ENCODE data around the gene ADAMTS2. TPM values are rescaled to one million over a fixed set of nuclear protein-coding genes. Genes with fewer than 3 reads are reported as not detected.

The ADAMTS2 gene
- total and polyA plus RNA-seq, 2 experiments from 2014 or later, result 1.6 to 8.1 TPM

DNA sequence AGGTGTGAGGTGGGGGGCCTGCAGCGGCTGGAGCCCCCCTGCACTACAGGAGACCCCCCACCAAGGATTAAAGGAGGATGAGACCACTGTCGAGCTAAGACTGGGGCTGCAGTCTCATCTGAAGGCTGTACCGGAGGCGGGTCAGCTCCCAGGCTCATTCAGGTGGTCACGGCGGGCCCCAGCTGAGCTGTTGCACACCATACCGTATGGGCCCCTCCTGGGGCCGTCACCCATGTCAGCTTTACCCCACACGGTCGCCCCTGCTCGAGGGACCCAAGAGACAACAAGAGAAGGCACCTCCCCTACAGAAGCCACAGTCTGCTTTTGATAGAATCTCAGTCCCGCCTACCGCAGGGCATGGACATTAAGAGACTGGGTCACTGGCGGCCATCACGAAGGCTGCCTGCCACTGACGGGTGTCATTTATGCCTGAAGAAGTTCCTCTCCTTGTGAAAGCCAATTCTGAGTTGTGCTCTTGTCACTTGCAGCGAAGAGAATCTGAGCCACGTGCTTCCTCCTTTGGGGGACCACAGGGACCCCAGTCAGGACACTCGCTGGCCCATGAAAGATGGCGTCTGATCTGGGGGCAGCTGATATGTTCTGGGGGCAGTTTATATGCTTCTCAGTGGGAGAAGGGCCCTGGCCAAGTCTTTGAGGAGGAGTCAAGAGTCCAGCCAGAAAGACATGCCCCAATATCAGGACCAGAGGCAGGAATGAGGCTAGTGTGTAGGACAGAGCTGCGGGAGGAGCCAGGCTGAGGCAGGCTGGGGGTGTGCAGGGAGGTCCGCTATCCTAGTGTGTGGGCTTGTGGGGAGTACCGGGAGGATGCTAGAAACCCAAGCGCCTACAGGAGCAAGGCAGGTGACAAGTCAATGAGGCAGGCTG is 182.7 kb downstream of the ADAMTS2 start:
- Mint-ChIP-seq H3K27me3 (ENCODE audit: insufficient read depth, low read depth, poor library complexity) (peaks cover 13% of the 10 kb centered on the region), H3K4me3 (no peak overlapping the region), H3K27ac (no peak overlapping the region), H3K9me3 (peaks cover 35% of the 10 kb centered on the region), H3K36me3 (ENCODE audit: low read depth) (peaks cover 6% of the 10 kb centered on the region), H3K4me1 (no peaks in the 10 kb centered on the region)
- H3K79me2 ChIP-seq (replicated peaks; ENCODE audit: insufficient read depth), result no peaks in the 10 kb centered on the region
- no peaks in the 10 kb centered on the region for H3K4me1 ChIP-seq (ENCODE audit: insufficient read depth)
- TF ChIP-seq, protein P1, sequence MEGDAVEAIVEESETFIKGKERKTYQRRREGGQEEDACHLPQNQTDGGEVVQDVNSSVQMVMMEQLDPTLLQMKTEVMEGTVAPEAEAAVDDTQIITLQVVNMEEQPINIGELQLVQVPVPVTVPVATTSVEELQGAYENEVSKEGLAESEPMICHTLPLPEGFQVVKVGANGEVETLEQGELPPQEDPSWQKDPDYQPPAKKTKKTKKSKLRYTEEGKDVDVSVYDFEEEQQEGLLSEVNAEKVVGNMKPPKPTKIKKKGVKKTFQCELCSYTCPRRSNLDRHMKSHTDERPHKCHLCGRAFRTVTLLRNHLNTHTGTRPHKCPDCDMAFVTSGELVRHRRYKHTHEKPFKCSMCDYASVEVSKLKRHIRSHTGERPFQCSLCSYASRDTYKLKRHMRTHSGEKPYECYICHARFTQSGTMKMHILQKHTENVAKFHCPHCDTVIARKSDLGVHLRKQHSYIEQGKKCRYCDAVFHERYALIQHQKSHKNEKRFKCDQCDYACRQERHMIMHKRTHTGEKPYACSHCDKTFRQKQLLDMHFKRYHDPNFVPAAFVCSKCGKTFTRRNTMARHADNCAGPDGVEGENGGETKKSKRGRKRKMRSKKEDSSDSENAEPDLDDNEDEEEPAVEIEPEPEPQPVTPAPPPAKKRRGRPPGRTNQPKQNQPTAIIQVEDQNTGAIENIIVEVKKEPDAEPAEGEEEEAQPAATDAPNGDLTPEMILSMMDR (conservative IDR thresholded peaks at IDR 0.05; ENCODE audit: low read depth in 2 of 2), result no peak
- no peaks in the 10 kb centered on the region for H4K20me1 ChIP-seq (replicated peaks; ENCODE audit: insufficient read depth)
- no peaks in the 10 kb centered on the region for H3K36me3 ChIP-seq (ENCODE audit: insufficient read depth)
- no peak overlapping the region for H3K4me2 ChIP-seq
- no peaks in the 10 kb centered on the region for H3K9me2 ChIP-seq (ENCODE audit: insufficient read depth)
- H3F3A ChIP-seq (replicated peaks; ENCODE audit: low read depth), result no peaks in the 10 kb centered on the region
- DNase-seq (ENCODE audit: low spot score), result no peak
- no peak overlapping the region for H3K27ac ChIP-seq (ENCODE audit: low read depth)
- H3K4me3 ChIP-seq, result no peak overlapping the region
- H2AFZ ChIP-seq, result no peak overlapping the region
- H3K27me3 ChIP-seq (ENCODE audit: insufficient read depth), result no peaks in the 10 kb centered on the region
- no peak for ATAC-seq

DNA sequence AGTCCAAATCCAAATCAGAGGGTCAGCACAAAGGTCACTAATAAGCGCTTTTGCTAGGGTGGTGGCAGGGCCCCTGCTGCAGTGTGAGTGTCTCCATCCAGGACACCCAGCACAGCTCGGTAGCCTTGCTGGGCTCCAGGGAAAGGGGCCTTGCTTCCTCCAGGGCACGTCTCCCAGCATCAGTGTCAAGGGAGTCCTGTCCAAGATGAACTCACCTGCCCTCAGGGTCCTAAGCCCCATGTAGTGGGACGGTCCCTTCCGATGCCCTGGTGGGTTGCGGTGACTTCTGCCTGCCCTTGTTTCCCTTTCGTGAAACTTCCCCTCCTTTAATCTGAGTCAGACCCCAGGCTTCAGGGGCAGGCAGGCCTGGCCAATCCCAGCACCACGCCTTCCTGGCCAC is 183.4 kb downstream of the ADAMTS2 start:
- Histone ChIP-seq H3K4me3 (no peak overlapping the region), H3K27ac (ENCODE audit: low read depth) (no peak overlapping the region), H3K9me2 (ENCODE audit: insufficient read depth) (no peaks in the 10 kb centered on the region), H3K36me3 (ENCODE audit: insufficient read depth) (no peaks in the 10 kb centered on the region), H3K4me1 (ENCODE audit: insufficient read depth) (no peaks in the 10 kb centered on the region), H3K27me3 (ENCODE audit: insufficient read depth) (no peaks in the 10 kb centered on the region), H4K20me1 (replicated peaks; ENCODE audit: insufficient read depth) (no peaks in the 10 kb centered on the region), H3K4me2 (no peak overlapping the region), H3F3A (replicated peaks; ENCODE audit: low read depth) (no peaks in the 10 kb centered on the region), H2AFZ (no peak overlapping the region), H3K79me2 (replicated peaks; ENCODE audit: insufficient read depth) (no peaks in the 10 kb centered on the region)
- Mint-ChIP-seq H3K27ac (no peak overlapping the region), H3K4me1 (no peaks in the 10 kb centered on the region), H3K27me3 (ENCODE audit: insufficient read depth, low read depth, poor library complexity) (peaks cover 16% of the 10 kb centered on the region), H3K36me3 (ENCODE audit: low read depth) (peaks cover 6% of the 10 kb centered on the region), H3K9me3 (peaks cover 35% of the 10 kb centered on the region), H3K4me3 (no peak overlapping the region)
- ATAC-seq (no peak), DNase-seq (ENCODE audit: low spot score) (no peak)
- TF ChIP-seq ZNF114 (CRISPR knock-in tag; IDR thresholded peaks at IDR 0.05), result no peak
- TF ChIP-seq, protein P2, sequence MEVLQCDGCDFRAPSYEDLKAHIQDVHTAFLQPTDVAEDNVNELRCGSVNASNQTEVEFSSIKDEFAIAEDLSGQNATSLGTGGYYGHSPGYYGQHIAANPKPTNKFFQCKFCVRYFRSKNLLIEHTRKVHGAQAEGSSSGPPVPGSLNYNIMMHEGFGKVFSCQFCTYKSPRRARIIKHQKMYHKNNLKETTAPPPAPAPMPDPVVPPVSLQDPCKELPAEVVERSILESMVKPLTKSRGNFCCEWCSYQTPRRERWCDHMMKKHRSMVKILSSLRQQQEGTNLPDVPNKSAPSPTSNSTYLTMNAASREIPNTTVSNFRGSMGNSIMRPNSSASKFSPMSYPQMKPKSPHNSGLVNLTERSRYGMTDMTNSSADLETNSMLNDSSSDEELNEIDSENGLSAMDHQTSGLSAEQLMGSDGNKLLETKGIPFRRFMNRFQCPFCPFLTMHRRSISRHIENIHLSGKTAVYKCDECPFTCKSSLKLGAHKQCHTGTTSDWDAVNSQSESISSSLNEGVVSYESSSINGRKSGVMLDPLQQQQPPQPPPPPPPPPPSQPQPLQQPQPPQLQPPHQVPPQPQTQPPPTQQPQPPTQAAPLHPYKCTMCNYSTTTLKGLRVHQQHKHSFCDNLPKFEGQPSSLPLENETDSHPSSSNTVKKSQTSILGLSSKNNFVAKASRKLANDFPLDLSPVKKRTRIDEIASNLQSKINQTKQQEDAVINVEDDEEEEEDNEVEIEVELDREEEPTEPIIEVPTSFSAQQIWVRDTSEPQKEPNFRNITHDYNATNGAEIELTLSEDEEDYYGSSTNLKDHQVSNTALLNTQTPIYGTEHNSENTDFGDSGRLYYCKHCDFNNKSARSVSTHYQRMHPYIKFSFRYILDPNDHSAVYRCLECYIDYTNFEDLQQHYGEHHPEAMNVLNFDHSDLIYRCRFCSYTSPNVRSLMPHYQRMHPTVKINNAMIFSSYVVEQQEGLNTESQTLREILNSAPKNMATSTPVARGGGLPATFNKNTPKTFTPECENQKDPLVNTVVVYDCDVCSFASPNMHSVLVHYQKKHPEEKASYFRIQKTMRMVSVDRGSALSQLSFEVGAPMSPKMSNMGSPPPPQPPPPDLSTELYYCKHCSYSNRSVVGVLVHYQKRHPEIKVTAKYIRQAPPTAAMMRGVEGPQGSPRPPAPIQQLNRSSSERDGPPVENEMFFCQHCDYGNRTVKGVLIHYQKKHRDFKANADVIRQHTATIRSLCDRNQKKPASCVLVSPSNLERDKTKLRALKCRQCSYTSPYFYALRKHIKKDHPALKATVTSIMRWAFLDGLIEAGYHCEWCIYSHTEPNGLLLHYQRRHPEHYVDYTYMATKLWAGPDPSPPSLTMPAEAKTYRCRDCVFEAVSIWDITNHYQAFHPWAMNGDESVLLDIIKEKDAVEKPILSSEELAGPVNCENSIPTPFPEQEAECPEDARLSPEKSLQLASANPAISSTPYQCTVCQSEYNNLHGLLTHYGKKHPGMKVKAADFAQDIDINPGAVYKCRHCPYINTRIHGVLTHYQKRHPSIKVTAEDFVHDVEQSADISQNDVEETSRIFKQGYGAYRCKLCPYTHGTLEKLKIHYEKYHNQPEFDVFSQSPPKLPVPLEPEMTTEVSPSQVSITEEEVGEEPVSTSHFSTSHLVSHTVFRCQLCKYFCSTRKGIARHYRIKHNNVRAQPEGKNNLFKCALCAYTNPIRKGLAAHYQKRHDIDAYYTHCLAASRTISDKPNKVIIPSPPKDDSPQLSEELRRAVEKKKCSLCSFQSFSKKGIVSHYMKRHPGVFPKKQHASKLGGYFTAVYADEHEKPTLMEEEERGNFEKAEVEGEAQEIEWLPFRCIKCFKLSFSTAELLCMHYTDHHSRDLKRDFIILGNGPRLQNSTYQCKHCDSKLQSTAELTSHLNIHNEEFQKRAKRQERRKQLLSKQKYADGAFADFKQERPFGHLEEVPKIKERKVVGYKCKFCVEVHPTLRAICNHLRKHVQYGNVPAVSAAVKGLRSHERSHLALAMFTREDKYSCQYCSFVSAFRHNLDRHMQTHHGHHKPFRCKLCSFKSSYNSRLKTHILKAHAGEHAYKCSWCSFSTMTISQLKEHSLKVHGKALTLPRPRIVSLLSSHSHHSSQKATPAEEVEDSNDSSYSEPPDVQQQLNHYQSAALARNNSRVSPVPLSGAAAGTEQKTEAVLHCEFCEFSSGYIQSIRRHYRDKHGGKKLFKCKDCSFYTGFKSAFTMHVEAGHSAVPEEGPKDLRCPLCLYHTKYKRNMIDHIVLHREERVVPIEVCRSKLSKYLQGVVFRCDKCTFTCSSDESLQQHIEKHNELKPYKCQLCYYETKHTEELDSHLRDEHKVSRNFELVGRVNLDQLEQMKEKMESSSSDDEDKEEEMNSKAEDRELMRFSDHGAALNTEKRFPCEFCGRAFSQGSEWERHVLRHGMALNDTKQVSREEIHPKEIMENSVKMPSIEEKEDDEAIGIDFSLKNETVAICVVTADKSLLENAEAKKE (CRISPR knock-in tag; IDR thresholded peaks at IDR 0.05), result no peak
- TF ChIP-seq EZH2 (IDR thresholded peaks at IDR 0.05; ENCODE audit: low read depth, unreplicated experiment), result no peak
- no peak for TF ChIP-seq NANOG (IDR thresholded peaks at IDR 0.05; ENCODE audit: borderline replicate concordance)
- no peak for TF ChIP-seq POLR2AphosphoS5 (IDR thresholded peaks at IDR 0.05; ENCODE audit: low read depth)
- TF ChIP-seq, protein P3, sequence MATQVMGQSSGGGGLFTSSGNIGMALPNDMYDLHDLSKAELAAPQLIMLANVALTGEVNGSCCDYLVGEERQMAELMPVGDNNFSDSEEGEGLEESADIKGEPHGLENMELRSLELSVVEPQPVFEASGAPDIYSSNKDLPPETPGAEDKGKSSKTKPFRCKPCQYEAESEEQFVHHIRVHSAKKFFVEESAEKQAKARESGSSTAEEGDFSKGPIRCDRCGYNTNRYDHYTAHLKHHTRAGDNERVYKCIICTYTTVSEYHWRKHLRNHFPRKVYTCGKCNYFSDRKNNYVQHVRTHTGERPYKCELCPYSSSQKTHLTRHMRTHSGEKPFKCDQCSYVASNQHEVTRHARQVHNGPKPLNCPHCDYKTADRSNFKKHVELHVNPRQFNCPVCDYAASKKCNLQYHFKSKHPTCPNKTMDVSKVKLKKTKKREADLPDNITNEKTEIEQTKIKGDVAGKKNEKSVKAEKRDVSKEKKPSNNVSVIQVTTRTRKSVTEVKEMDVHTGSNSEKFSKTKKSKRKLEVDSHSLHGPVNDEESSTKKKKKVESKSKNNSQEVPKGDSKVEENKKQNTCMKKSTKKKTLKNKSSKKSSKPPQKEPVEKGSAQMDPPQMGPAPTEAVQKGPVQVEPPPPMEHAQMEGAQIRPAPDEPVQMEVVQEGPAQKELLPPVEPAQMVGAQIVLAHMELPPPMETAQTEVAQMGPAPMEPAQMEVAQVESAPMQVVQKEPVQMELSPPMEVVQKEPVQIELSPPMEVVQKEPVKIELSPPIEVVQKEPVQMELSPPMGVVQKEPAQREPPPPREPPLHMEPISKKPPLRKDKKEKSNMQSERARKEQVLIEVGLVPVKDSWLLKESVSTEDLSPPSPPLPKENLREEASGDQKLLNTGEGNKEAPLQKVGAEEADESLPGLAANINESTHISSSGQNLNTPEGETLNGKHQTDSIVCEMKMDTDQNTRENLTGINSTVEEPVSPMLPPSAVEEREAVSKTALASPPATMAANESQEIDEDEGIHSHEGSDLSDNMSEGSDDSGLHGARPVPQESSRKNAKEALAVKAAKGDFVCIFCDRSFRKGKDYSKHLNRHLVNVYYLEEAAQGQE (IDR thresholded peaks at IDR 0.05; ENCODE audit: unreplicated experiment), result no peak
- no peak for TF ChIP-seq CREB1 (CRISPR knock-in tag; IDR thresholded peaks at IDR 0.05; ENCODE audit: low read depth)
- TF ChIP-seq EZH2phosphoT487 (IDR thresholded peaks at IDR 0.05; ENCODE audit: unreplicated experiment), result no peak
- TF ChIP-seq STAT1 (IDR thresholded peaks at IDR 0.05; ENCODE audit: unreplicated experiment), result no peak

Measured in GM23338 (cell line).